Mesothelial cell of epicardium (in vitro differentiated cells): ENCODE measurements around the gene SENP1. TPM values are rescaled to one million over a fixed set of nuclear protein-coding genes. Genes with fewer than 3 reads are reported as not detected.

Experiments
- DNase-seq, 2 experiments: peaks; one replicate each; pipeline ENCODE4 v3.0.0; 2021; ENCODE audit warnings: low spot score in 2 of 2; ENCODE audit not compliant: unreplicated experiment in 2 of 2
- H3K27ac Mint-ChIP-seq: 2 replicates; pipeline ENCODE4 v1.8.0; 2021; ENCODE audit warnings: mixed read lengths
- H3K27me3 Mint-ChIP-seq: 2 replicates; pipeline ENCODE4 v1.8.0; 2021; ENCODE audit warnings: low read depth, mixed read lengths
- H3K36me3 Mint-ChIP-seq: 2 replicates; pipeline ENCODE4 v1.8.0; 2021; ENCODE audit warnings: mixed read lengths
- H3K4me1 Mint-ChIP-seq: 2 replicates; pipeline ENCODE4 v1.8.0; 2021; ENCODE audit warnings: mixed read lengths
- H3K4me3 Mint-ChIP-seq: 2 replicates; pipeline ENCODE4 v1.8.0; 2021; ENCODE audit warnings: mild to moderate bottlenecking, moderate library complexity, mixed read lengths
- H3K9me3 Mint-ChIP-seq: 2 replicates; pipeline ENCODE4 v1.8.0; 2021; ENCODE audit warnings: mixed read lengths
- total RNA-seq: library from RNA; stranded (reverse); gene quantifications from 3 replicates; pipeline ENCODE4 v1.2.1, GENCODE V29; 2021
- TF ChIP-seq, protein P1 (sequence below): fragments of 200-600 bp; sonication (generic); IDR thresholded peaks from one replicate; pipeline ENCODE4 v1.5.0; 2021; ENCODE audit warnings: antibody characterized with exemption; ENCODE audit not compliant: unreplicated experiment

Gene SENP1
- total RNA-seq, 1 donor from 2014 or later: 31.1 TPM

- H3K9me3 Mint-ChIP-seq: no peaks in the 10 kb centered on the region
- peaks cover 23% of the 10 kb centered on the region for H3K27me3 Mint-ChIP-seq
- peaks cover 28% of the 10 kb centered on the region for H3K4me1 Mint-ChIP-seq
- TF ChIP-seq, protein P1, sequence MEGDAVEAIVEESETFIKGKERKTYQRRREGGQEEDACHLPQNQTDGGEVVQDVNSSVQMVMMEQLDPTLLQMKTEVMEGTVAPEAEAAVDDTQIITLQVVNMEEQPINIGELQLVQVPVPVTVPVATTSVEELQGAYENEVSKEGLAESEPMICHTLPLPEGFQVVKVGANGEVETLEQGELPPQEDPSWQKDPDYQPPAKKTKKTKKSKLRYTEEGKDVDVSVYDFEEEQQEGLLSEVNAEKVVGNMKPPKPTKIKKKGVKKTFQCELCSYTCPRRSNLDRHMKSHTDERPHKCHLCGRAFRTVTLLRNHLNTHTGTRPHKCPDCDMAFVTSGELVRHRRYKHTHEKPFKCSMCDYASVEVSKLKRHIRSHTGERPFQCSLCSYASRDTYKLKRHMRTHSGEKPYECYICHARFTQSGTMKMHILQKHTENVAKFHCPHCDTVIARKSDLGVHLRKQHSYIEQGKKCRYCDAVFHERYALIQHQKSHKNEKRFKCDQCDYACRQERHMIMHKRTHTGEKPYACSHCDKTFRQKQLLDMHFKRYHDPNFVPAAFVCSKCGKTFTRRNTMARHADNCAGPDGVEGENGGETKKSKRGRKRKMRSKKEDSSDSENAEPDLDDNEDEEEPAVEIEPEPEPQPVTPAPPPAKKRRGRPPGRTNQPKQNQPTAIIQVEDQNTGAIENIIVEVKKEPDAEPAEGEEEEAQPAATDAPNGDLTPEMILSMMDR: no peak
- H3K27ac Mint-ChIP-seq: no peak overlapping the region
- H3K4me3 Mint-ChIP-seq: no peak overlapping the region
- no peaks in the 10 kb centered on the region for H3K36me3 Mint-ChIP-seq
- DNase-seq: no peak
These were observed 87.3 kb downstream of the SENP1 start for GRCh38 chr12:48018618-48018995.

- Mint-ChIP-seq H3K27me3 (peaks cover 25% of the 10 kb centered on the region), H3K36me3 (no peaks in the 10 kb centered on the region), H3K9me3 (no peaks in the 10 kb centered on the region), H3K27ac (no peak overlapping the region), H3K4me3 (no peak overlapping the region), H3K4me1 (peaks cover 22% of the 10 kb centered on the region)
- TF ChIP-seq, protein P1: no peak
- DNase-seq: no peak
These were observed 87.8 kb downstream of the SENP1 start for GRCh38 chr12:48017921-48018617.

GRCh38 chr12:48017496-48017895 lies 88.4 kb downstream of the SENP1 start:
- peaks cover 16% of the 10 kb centered on the region for H3K4me1 Mint-ChIP-seq
- H3K36me3 Mint-ChIP-seq: no peaks in the 10 kb centered on the region
- TF ChIP-seq, protein P1: no peak
- no peak overlapping the region for H3K4me3 Mint-ChIP-seq
- H3K27ac Mint-ChIP-seq: no peak overlapping the region
- H3K27me3 Mint-ChIP-seq: peaks cover 30% of the 10 kb centered on the region
- no peak for DNase-seq
- no peaks in the 10 kb centered on the region for H3K9me3 Mint-ChIP-seq

GRCh38 chr12:48016373-48017020 lies 89.4 kb downstream of the SENP1 start:
- Mint-ChIP-seq H3K27ac (no peak overlapping the region), H3K4me3 (no peak overlapping the region), H3K4me1 (peaks cover 6% of the 10 kb centered on the region), H3K27me3 (peaks cover 36% of the 10 kb centered on the region), H3K36me3 (no peaks in the 10 kb centered on the region), H3K9me3 (no peaks in the 10 kb centered on the region)
- DNase-seq: no peak
- TF ChIP-seq, protein P1: no peak

GRCh38 chr12:48015954-48016353 lies 89.9 kb downstream of the SENP1 start:
- TF ChIP-seq, protein P1: no peak

More at GRCh38 chr12:48015954-48016353, 89.9 kb downstream of the SENP1 start:
- no peak overlapping the region for H3K27ac Mint-ChIP-seq
- no peaks in the 10 kb centered on the region for H3K9me3 Mint-ChIP-seq
- no peaks in the 10 kb centered on the region for H3K36me3 Mint-ChIP-seq
- H3K27me3 Mint-ChIP-seq: peaks cover 40% of the 10 kb centered on the region
- no peak overlapping the region for H3K4me3 Mint-ChIP-seq
- peaks cover 3% of the 10 kb centered on the region for H3K4me1 Mint-ChIP-seq
- DNase-seq: no peak
